22Rv1 (cell line): Measurements from ENCODE around the gene A4GALT.

Source experiments
- CTCF ChIP-seq: fragments of 450-650 bp; IDR thresholded peaks from 2 replicates; pipeline ENCODE4 v1.5.1; 2017; ENCODE audit warnings: mild to moderate bottlenecking
- ZFX ChIP-seq: fragments of 450-650 bp; IDR thresholded peaks from 2 replicates; pipeline ENCODE4 v1.6.1; 2017; ENCODE audit warnings: antibody characterized with exemption, borderline replicate concordance

DNA sequence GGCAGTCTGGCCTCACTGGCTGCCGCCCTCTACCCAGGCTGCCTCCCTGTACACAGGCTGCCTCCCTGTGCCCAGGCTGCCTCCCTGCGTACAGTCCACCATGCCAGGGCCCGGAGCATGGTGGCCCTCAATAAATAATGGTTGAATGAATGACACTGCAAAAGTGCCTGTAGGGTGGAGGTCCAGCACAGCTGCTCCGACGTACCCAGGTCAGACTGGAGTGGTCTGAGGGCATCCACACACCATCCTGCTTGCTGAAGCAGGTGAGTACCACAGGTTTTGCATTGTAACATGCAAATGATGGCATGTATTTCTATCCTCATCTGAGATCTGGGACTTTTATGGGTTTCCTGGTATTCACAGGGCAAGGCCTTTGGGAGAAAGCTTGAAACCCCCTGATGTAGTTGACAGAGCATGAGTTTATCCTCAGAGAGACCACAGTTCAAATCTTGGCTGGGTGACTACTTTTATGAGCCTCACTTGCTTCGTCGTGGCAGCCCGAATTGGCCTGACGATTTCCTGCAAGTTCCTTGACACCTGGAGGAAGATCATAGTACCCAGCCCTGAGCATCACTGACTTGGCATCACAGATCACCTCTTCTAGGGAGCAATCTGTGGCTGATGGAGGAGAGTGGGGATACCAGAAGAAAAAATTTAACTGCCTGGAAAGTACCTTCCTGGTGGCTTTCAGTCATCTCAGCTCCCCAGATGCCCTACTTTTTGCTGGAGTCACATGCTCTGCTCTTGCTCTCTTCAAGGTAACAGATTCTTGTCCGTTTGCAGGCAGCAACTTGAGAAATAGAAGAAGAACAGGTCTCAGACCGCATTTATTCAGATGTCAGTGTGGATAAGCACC lies 55.5 kb downstream of the A4GALT start:
- TF ChIP-seq CTCF (no peak), ZFX (no peak)
